Liver (tissue), 3 donors: ENCODE results near the gene KCNK10.

Experiments used
- ATF3 ChIP-seq: IDR thresholded peaks from 2 replicates; pipeline ENCODE4 v1.6.1; 2016; ENCODE audit warnings: antibody characterized with exemption
- CTCF ChIP-seq: fragments of 150-350 bp; IDR thresholded peaks from 2 replicates; pipeline ENCODE4 v1.5.1; 2017; ENCODE audit warnings: improper control_type of control experiment, low read depth, low read length; ENCODE audit not compliant: missing input control
- GABPA ChIP-seq, 2 donors: IDR thresholded peaks in 1 of 2; conservative IDR thresholded peaks in 1 of 2; 2 replicates each; pipeline ENCODE4 v1.6.1; 2016; ENCODE audit warnings: antibody characterized with exemption in 2 of 2, mild to moderate bottlenecking in 1 of 2, moderate library complexity in 1 of 2
- HNF4A ChIP-seq, 2 donors: conservative IDR thresholded peaks; 2 replicates each; pipeline ENCODE4 v1.6.1; 2016; ENCODE audit warnings: antibody characterized with exemption in 2 of 2, mild to moderate bottlenecking in 2 of 2
- JUND ChIP-seq, 2 donors: IDR thresholded peaks; 2 replicates each; pipeline ENCODE4 v1.6.1; 2016; ENCODE audit warnings: antibody characterized with exemption in 2 of 2
- MAX ChIP-seq: IDR thresholded peaks from 2 replicates; pipeline ENCODE4 v1.6.1; 2016; ENCODE audit warnings: antibody characterized with exemption
- RAD21 ChIP-seq, 2 donors: IDR thresholded peaks; 2 replicates each; pipeline ENCODE4 v1.6.1; 2016; ENCODE audit warnings: antibody characterized with exemption in 2 of 2, mild to moderate bottlenecking in 2 of 2
- YY1 ChIP-seq: IDR thresholded peaks from 2 replicates; pipeline ENCODE4 v1.6.1; 2016; ENCODE audit warnings: antibody characterized with exemption, mild to moderate bottlenecking
- ZBTB33 ChIP-seq: IDR thresholded peaks from 2 replicates; pipeline ENCODE4 v1.6.1; 2016; ENCODE audit warnings: antibody characterized with exemption
- TF ChIP-seq, protein P1 (sequence below): IDR thresholded peaks from 2 replicates; pipeline ENCODE4 v1.6.1; 2016; ENCODE audit warnings: antibody characterized with exemption, mild to moderate bottlenecking
- donor health status: healthy.
- donor health status: healthy.

DNA sequence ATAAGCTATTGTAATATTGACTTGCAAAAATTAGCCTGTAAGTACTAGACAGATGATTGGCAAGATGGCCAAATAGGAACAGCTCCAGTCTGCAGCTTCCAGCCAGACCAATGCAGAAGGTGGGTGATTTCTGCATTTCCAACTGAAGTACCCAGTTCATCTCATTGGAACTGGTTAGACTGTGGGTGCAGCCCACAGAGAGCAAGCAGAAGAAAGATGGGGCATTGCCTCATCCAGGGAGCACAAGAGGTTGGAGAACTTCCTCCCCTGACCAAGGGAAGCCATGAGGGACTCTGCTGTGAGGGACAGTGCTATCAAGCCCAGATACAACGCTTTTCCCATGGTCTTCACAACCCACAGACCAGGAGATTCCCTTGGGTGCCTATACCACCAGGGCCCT, 46.4 kb upstream of the KCNK10 start:
- TF ChIP-seq CTCF (no peak), ZBTB33 (no peak), YY1 (no peak), HNF4A (conservative IDR thresholded peaks at IDR 0.05) (no peak), MAX (no peak), JUND (IDR thresholded peaks at IDR 0.05) (no peak), RAD21 (IDR thresholded peaks at IDR 0.05) (no peak), GABPA (IDR thresholded peaks at IDR 0.05 in 1 of 2, conservative IDR thresholded peaks at IDR 0.05 in 1 of 2) (no peak), ATF3 (no peak)
- TF ChIP-seq, protein P1, sequence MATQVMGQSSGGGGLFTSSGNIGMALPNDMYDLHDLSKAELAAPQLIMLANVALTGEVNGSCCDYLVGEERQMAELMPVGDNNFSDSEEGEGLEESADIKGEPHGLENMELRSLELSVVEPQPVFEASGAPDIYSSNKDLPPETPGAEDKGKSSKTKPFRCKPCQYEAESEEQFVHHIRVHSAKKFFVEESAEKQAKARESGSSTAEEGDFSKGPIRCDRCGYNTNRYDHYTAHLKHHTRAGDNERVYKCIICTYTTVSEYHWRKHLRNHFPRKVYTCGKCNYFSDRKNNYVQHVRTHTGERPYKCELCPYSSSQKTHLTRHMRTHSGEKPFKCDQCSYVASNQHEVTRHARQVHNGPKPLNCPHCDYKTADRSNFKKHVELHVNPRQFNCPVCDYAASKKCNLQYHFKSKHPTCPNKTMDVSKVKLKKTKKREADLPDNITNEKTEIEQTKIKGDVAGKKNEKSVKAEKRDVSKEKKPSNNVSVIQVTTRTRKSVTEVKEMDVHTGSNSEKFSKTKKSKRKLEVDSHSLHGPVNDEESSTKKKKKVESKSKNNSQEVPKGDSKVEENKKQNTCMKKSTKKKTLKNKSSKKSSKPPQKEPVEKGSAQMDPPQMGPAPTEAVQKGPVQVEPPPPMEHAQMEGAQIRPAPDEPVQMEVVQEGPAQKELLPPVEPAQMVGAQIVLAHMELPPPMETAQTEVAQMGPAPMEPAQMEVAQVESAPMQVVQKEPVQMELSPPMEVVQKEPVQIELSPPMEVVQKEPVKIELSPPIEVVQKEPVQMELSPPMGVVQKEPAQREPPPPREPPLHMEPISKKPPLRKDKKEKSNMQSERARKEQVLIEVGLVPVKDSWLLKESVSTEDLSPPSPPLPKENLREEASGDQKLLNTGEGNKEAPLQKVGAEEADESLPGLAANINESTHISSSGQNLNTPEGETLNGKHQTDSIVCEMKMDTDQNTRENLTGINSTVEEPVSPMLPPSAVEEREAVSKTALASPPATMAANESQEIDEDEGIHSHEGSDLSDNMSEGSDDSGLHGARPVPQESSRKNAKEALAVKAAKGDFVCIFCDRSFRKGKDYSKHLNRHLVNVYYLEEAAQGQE: no peak
